CD14-positive monocyte (primary cell): Measurements from ENCODE around the gene ARHGEF11. TPM values are rescaled to one million over a fixed set of nuclear protein-coding genes. Genes with fewer than 3 reads are reported as not detected.

ENCODE experiments used
- DNase-seq, 3 donors: peaks; one replicate each; pipeline ENCODE4 v3.0.0-alpha.2; 2011 to 2022
- H2AFZ ChIP-seq: 2 replicates; pipeline ENCODE4 v1.6.0; 2012; ENCODE audit warnings: mild to moderate bottlenecking, low read depth, low read length, inconsistent platforms; ENCODE audit not compliant: insufficient read depth, poor library complexity, severe bottlenecking
- H3K27ac ChIP-seq, 2 donors: 1 replicate in 1 of 2; 2 replicates in 1 of 2; pipeline ENCODE4 v1.5.1; 2012 to 2013; ENCODE audit warnings: low read length in 2 of 2, control low read depth in 1 of 2, inconsistent platforms in 1 of 2, low read depth in 1 of 2, mild to moderate bottlenecking in 1 of 2
- H3K27me3 ChIP-seq, 2 donors: one replicate each; pipeline versions ENCODE4 v1.6.0 to v1.6.1; 2011 to 2013; ENCODE audit warnings: low read length in 2 of 2; ENCODE audit not compliant: control insufficient read depth in 2 of 2, insufficient read depth in 2 of 2
- H3K36me3 ChIP-seq, 2 donors: replicated peaks in 1 of 2; 1 replicate in 1 of 2; 2 replicates in 1 of 2; pipeline versions ENCODE4 v1.5.1 to v1.6.1; 2012 to 2013; ENCODE audit warnings: low read length in 2 of 2, control low read depth in 1 of 2, inconsistent platforms in 1 of 2, mild to moderate bottlenecking in 1 of 2; ENCODE audit not compliant: insufficient read depth in 2 of 2, control insufficient read depth in 1 of 2
- H3K4me1 ChIP-seq, 2 donors: 1 replicate in 1 of 2; 2 replicates in 1 of 2; pipeline versions ENCODE4 v1.5.1 to v1.6.1; 2012 to 2013; ENCODE audit warnings: low read length in 2 of 2, control low read depth in 1 of 2, inconsistent platforms in 1 of 2, mild to moderate bottlenecking in 1 of 2, moderate library complexity in 1 of 2; ENCODE audit not compliant: insufficient read depth in 2 of 2, control insufficient read depth in 1 of 2
- H3K4me2 ChIP-seq: replicated peaks from 2 replicates; pipeline ENCODE3; 2012; ENCODE audit warnings: low read length, moderate library complexity, mild to moderate bottlenecking; ENCODE audit not compliant: poor library complexity, severe bottlenecking; ENCODE audit errors: extremely low read depth
- H3K4me3 ChIP-seq, 3 experiments: fragments of 200-600 bp in 1 of 3; sonication (generic) in 1 of 3; replicated peaks in 1 of 3; 1 replicate in 2 of 3; 2 replicates in 1 of 3; pipeline ENCODE4 v1.5.1; 2011 to 2013; ENCODE audit warnings: low read length in 3 of 3, mild to moderate bottlenecking in 3 of 3, control low read depth in 2 of 3, low read depth in 2 of 3, inconsistent platforms in 1 of 3, moderate library complexity in 1 of 3
- H3K79me2 ChIP-seq: 2 replicates; pipeline ENCODE4 v1.6.0; 2012; ENCODE audit warnings: mild to moderate bottlenecking, control low read depth, inconsistent platforms, low read length, moderate library complexity; ENCODE audit not compliant: insufficient read depth
- H3K9ac ChIP-seq: 2 replicates; pipeline ENCODE4 v1.6.0; 2017; ENCODE audit warnings: low read length, mild to moderate bottlenecking; ENCODE audit not compliant: insufficient read depth, poor library complexity, severe bottlenecking
- H3K9me3 ChIP-seq, 2 donors: replicated peaks in 1 of 2; 1 replicate in 1 of 2; 2 replicates in 1 of 2; pipeline versions ENCODE4 v1.5.1 to v1.6.1; 2012 to 2013; ENCODE audit warnings: low read length in 2 of 2, control low read depth in 1 of 2; ENCODE audit not compliant: control insufficient read depth in 1 of 2, insufficient read depth in 1 of 2
- H4K20me1 ChIP-seq: 2 replicates; pipeline ENCODE4 v1.6.0; 2012; ENCODE audit warnings: mild to moderate bottlenecking, low read length, control low read depth, moderate library complexity; ENCODE audit not compliant: insufficient read depth
- H3K27ac Mint-ChIP-seq, 7 donors: one replicate each; pipeline ENCODE4 v1.8.0; 2020; ENCODE audit warnings: mild to moderate bottlenecking in 7 of 7, mixed read lengths in 7 of 7, moderate library complexity in 6 of 7, inconsistent platforms in 2 of 7
- H3K27me3 Mint-ChIP-seq, 3 donors: one replicate each; pipeline ENCODE4 v1.8.0; 2021 to 2022; ENCODE audit warnings: low read depth in 3 of 3, mild to moderate bottlenecking in 3 of 3, mixed read lengths in 3 of 3, moderate library complexity in 3 of 3, inconsistent platforms in 1 of 3
- H3K36me3 Mint-ChIP-seq, 2 donors: one replicate each; pipeline ENCODE4 v1.8.0; 2020; ENCODE audit warnings: mixed read lengths in 2 of 2, inconsistent platforms in 1 of 2, mild to moderate bottlenecking in 1 of 2
- H3K4me1 Mint-ChIP-seq: one replicate; pipeline ENCODE4 v1.8.0; 2020; ENCODE audit warnings: mild to moderate bottlenecking, mixed read lengths
- H3K4me3 Mint-ChIP-seq, 2 donors: one replicate each; pipeline ENCODE4 v1.8.0; 2020; ENCODE audit warnings: mild to moderate bottlenecking in 2 of 2, mixed read lengths in 2 of 2, moderate library complexity in 1 of 2
- H3K9me3 Mint-ChIP-seq, 7 donors: one replicate each; pipeline ENCODE4 v1.8.0; 2020 to 2022; ENCODE audit warnings: mixed read lengths in 7 of 7, mild to moderate bottlenecking in 6 of 7, moderate library complexity in 6 of 7, inconsistent platforms in 2 of 7
- CTCF ChIP-seq: fragments of 200-600 bp; IDR thresholded peaks from one replicate; pipeline ENCODE4 v1.8.0; 2022; ENCODE audit warnings: antibody characterized with exemption, mild to moderate bottlenecking
- WGBS: methylation state at CpG from one replicate; pipeline ENCODE4 v1.1.5; 2013; ENCODE audit warnings: missing lambda C conversion rate; ENCODE audit not compliant: insufficient coverage; 5-methylcytosine and 5-hydroxymethylcytosine counted together
- intact Hi-C, 2 donors: fragments of 100-400 bp; cut with micrococcal nuclease; formaldehyde crosslinking; loops; one replicate each; pipeline versions ENCODE4 v1.15.0 to v1.15.1; 2023
- polyA plus RNA-seq, 3 donors: library from polyadenylated mRNA; depleted of rRNA in 1 of 3; unstranded in 2 of 3; stranded (reverse) in 1 of 3; fragments of 300-500 nt in 2 of 3; fragments of >200 nt in 1 of 3; fragmentation: Illumina TruSeq in 2 of 3; gene quantifications; 1 replicate in 2 of 3; 2 replicates in 1 of 3; pipeline ENCODE4 v1.2.3, GENCODE V29; 2012 to 2021

Gene ARHGEF11
- polyA plus RNA-seq, 3 donors: 17.0 to 78.5 (median 17.7) TPM

GRCh38 chr1:156944268-156944667, 101.3 kb downstream of the ARHGEF11 start:
- Mint-ChIP-seq H3K4me1 (no peaks in the 10 kb centered on the region), H3K27ac (peak overlapping the region in 1 of 7 donors; percentile 6), H3K36me3 (peaks cover 98 to 100% of the 10 kb centered on the region in 2 donors), H3K4me3 (no peak overlapping the region), H3K27me3 (peaks cover 0 to under 1% (median 0%) of the 10 kb centered on the region in 3 donors), H3K9me3 (no peaks in the 10 kb centered on the region)
- H3K4me3 ChIP-seq: no peak overlapping the region
- WGBS: 100% methylated on average over 1 of the region's 1 CpG
- no peak overlapping the region for H2AFZ ChIP-seq
- no peak for DNase-seq
- peaks cover 100% of the 10 kb centered on the region in 2 donors for H3K36me3 ChIP-seq
- intact Hi-C loops: no loop called here
- no peak overlapping the region for H3K9ac ChIP-seq
- H3K4me1 ChIP-seq: no peaks in the 10 kb centered on the region
- H3K27ac ChIP-seq: no peak overlapping the region
- no peaks in the 10 kb centered on the region for H3K9me3 ChIP-seq
- no peak overlapping the region for H3K4me2 ChIP-seq
- no peaks in the 10 kb centered on the region for H3K27me3 ChIP-seq
- TF ChIP-seq CTCF: no peak
- H4K20me1 ChIP-seq: peaks cover 30% of the 10 kb centered on the region
- H3K79me2 ChIP-seq: no peaks in the 10 kb centered on the region

- Mint-ChIP-seq H3K9me3 (no peaks in the 10 kb centered on the region), H3K27ac (peak overlapping the region in 4 of 7 donors; percentile 17 to 82 (median 48)), H3K36me3 (peaks cover 98 to 100% of the 10 kb centered on the region in 2 donors), H3K4me3 (no peak overlapping the region), H3K4me1 (no peaks in the 10 kb centered on the region), H3K27me3 (peaks cover 0 to 2% (median 0%) of the 10 kb centered on the region in 3 donors)
- Histone ChIP-seq H3K36me3 (peaks cover 100% of the 10 kb centered on the region in 2 donors), H4K20me1 (peaks cover 34% of the 10 kb centered on the region), H3K4me1 (no peaks in the 10 kb centered on the region), H3K9me3 (no peaks in the 10 kb centered on the region), H3K4me2 (no peak overlapping the region), H2AFZ (no peak overlapping the region), H3K27ac (no peak overlapping the region), H3K9ac (no peak overlapping the region), H3K79me2 (no peaks in the 10 kb centered on the region), H3K27me3 (no peaks in the 10 kb centered on the region), H3K4me3 (no peak overlapping the region)
- DNase-seq: no peak
- no peak for TF ChIP-seq CTCF
- WGBS: 92% methylated on average over 2 of the region's 3 CpGs
- intact Hi-C loops: no loop called here
Observed at GRCh38 chr1:156943756-156944155, 101.8 kb downstream of the ARHGEF11 start.
